ENCODE data around the gene SELENOK.

Gene SELENOK

GRCh38 chr3:53881691-53882593 lies 9.7 kb downstream of the SELENOK start, which contains the start of gene ACTR8:
TSS of gene ACTR8 (minus strand) at chr3:53882152. CDS start at chr3:53882101, 51 bp downstream.
- FAIRE-seq: no peak

GRCh38 chr3:53880396-53881345 lies 11.0 kb downstream of the SELENOK start:
- no peak for FAIRE-seq

- FAIRE-seq: no peak
Observed at GRCh38 chr3:53865732-53866499, 25.7 kb downstream of the SELENOK start.

DNA sequence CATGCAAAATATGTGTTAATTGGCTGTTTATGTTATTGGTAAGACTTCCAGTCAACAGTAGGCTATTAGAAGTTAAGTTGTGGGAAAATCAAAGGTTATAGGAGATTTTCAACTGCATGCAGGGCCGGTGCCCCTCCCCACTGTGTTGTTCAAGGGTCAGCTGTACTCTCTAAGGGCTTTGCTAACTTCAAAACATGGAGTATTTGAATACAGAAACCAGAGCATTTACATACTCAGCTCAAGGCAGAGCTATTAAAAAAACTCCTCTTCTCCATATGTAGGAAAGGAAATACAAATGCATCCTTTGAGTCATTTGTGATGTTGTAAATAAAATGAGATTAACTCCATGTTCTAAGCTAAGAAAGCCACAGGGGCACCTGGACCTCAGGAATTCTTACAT lies 28.5 kb downstream of the SELENOK start:
- FAIRE-seq: no peak

DNA sequence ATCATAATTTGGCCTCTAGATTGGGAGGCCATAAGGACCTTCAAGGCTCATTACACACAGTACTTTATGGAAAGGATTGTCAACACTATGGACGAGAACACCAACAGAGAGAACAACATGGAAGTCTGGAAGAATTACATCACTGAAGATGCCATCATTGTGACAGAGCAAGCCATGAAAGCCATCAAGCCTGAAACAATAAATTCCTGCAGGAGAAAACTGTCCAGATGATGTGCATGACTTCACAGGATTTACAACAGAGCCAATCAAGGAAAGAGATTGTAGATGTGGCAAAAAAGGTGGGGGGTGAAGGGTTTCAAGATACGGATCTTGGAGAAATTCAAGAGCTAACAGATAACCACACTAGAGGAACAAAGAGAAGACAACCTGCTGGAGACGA lies 29.4 kb downstream of the SELENOK start:
- FAIRE-seq: no peak

- FAIRE-seq: no peak
Observed at GRCh38 chr3:53860196-53860595, 31.5 kb downstream of the SELENOK start.

DNA sequence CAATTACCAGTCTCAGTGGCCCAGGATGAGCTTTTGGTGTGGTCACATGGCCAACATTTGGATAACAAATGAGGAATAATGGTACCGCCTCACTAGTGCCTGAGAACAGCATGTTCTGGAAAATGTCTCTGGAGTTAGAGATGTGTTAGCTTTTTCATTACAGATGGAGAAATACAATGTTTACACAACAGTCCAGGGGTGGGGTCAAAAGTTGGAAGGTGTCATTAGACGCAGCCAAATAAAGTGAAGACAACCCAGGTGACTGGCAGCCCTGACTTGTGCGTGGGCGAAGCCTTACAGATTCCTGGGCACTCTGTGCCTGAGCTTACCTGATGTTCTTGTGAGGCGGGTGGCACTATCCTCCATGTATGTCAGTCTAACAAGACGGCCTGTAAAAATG lies 32.5 kb downstream of the SELENOK start:
- no peak for FAIRE-seq

DNA sequence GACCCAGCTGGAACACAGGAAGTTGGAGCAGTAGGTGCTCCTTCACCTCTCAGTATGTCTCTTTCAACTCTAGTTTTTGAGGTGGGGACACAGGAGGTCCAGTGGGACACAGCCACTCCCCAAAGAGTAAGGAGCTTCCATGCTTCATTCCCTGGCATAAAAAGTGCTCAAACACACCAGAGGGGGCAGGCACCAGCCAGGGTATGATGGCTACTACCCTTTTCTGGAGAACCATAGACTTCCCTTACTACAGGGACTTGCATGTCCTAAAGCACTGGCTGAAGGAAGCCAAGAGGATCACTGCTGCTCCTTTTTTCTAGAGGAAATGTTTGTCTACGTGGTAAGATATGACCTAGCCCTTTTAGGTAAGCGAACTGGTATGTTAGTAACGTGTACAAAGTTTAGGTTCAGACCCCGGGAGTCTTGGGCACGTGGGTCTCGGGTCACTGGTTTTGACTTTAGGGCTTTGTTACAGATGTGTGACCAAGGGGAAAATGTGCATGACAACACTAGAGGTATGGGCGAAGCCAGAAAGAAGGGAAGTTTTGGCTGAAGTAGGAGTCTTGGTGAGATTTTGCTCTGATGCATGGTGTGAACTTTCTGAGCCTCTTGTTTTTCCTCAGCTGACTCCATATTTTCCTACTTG lies 33.4 kb downstream of the SELENOK start:
- FAIRE-seq: no peak

DNA sequence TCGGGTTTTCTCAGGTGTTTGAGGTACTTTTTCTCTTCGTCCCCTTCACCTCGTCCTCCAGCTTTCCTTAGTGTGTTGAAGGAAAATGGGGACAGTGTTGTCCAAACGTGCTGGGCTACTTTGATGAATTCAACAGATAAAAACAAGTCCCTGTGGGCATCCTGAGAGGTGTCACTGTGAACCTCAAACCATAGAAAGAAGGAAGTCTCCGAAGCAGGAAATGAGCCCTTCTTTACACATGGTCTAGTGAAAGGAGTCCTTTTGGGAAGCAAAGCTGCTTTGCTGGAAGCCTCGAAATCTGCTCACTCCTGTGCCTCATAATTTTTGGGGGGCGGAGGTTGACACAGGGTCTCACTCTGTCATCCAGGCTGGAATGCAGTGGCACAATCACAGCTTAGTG lies 34.7 kb downstream of the SELENOK start:
- FAIRE-seq: no peak

GRCh38 chr3:53850895-53851294 lies 40.8 kb downstream of the SELENOK start:
- FAIRE-seq: no peak

- no peak for FAIRE-seq
Observed at GRCh38 chr3:53849916-53850315, 41.7 kb downstream of the SELENOK start.

DNA sequence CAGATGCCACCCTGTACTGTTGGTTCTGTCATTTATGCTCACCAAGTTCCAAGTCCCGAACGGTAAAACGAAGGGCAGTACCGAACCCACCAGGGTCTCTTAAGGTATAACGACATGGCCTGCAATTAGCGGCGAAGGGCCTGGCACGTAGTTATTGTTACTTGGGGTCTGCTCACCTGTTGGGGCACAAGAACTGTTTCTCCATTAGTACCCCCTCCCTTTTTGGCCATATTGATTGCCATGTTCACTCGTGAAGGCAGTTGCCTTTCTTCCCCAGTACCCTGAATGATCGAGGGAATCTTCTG lies 44.9 kb downstream of the SELENOK start:
- FAIRE-seq: no peak

DNA sequence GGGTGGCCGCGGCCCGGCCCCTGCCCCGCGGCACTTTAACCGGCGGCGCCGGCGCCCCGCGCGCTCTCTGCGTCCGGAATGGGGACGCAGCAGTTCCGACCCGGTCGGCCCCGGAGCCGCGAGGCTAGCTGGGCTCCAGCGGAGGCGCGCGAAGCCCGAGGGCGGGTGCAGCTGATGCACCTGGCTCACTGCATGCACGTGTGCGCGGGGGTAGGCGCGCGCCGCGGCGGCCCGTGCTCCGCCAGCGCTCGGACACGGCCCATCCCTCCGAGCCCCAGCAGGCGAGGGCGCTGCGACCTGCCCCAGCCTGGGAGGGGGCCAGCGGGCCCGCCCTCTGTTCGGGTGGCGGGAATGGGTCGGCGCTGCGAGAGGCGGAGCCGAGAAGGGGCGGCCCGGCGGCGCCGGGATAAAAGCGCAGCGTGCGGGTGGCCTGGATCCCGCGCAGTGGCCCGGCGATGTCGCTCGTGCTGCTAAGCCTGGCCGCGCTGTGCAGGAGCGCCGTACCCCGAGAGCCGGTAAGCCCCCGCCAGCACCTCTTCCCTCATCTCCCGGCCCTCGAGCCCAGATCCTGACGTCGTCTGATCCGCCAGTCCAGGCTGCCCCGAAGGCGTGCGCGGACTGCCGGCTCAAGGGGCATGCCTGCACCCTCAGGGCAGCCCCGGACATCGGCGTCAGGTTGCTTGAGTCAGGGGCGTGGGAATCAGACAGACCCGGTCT lies 45.4 kb downstream of the SELENOK start, which contains the start of the genes CHDH and IL17RB:
Gene CHDH (minus strand): TSS at position 286 of the 717 bp plus-strand sequence. CDS start 22,411 bp downstream, outside the sequence.
Gene IL17RB (plus strand): TSS at position 435 of the 717 bp plus-strand sequence. CDS start 21 bp downstream, at position 456.
- FAIRE-seq: no peak

DNA sequence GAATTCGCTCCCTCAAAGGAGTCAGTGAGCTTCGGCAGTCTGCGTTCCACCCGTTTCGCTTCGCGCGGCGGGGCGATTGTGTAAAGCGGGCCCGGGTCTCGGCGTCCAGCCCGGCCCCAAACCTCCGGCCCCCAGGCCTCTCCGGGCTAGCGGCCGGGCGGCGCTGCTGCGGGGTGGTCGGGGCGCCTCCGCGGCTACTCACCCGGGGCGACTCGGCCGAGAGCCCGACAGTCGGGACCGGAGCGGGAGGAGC lies 45.9 kb downstream of the SELENOK start:
- FAIRE-seq: no peak

DNA sequence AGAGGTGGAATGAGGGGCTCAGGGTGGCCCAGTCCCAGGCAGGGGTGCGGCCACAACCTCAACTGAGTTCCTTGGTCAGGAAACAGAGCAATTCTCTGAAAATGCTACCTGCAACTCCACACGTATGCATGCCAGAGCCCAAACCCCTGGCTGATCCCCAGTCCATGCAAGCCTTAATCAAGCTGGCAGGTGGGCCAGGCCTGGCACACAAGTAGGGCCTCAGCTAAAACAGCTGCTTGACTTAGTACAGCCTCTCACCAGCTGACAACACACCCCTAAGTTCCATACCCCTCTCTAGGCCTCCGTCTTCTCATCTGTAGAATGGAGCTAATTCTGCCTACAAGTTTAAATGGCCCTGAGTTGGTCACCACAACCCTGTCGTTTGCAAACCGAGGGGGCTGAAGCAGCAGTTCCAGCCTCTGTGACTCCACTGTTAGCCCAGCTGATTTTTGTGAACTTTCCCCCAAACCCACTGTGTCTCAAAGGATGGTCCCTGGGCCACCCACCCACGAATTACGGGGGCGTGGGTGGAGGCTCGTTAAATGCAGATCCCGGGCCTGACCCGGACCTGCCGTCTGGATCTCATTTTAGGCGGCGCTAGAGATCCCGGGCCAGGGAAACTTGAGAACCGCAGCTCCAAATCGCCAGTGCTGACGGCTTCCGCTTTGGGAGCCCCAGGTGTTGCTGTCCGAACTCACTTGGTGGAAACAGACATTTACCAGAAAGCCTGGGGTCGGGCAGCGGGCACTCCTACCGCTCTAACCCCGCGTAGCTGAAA lies 46.4 kb downstream of the SELENOK start:
- FAIRE-seq: no peak

GRCh38 chr3:53844262-53845102 lies 47.2 kb downstream of the SELENOK start:
- no peak for FAIRE-seq

GRCh38 chr3:53843195-53844177 lies 48.2 kb downstream of the SELENOK start:
- no peak for FAIRE-seq

- FAIRE-seq: no peak
Observed at GRCh38 chr3:53842436-53843194, 49.0 kb downstream of the SELENOK start.
